Measurements from ENCODE around the gene SLC1A2. TPM values are rescaled to one million over a fixed set of nuclear protein-coding genes. Genes with fewer than 3 reads are reported as not detected.

SLC1A2 gene
- total RNA-seq, 4 donors from 2014 or later = 1.0 to 3.4 (median 2.0) TPM

DNA sequence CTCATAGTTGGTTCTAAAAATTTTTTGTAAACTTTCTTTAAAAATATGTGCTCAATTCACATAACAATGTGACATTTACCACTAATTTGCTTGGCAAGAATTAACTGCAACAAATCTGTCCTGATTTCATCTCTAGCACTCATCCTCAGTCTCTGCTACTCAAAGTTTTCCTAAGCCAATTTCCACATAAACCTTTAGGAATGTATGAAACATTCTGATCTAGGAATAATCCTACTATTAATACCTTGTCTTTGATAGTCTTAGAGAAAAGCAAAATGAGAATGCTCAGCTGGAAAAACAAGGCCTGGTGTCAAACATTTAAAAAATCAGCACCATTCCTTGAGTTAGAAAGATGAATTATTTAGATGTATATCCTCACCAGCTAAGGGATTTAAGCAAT is 166.1 kb downstream of the SLC1A2 start:
- Histone ChIP-seq H3K9me3 (no peaks in the 10 kb centered on the region), H3K36me3 (no peaks in the 10 kb centered on the region), H3K4me3 (no peak overlapping the region), H3K27ac (no peak overlapping the region), H3K27me3 (no peaks in the 10 kb centered on the region), H3K4me1 (peaks cover 7% of the 10 kb centered on the region)
- no peak for DNase-seq (ENCODE audit: low spot score in 2 of 2)
- TF ChIP-seq EP300 (IDR thresholded peaks at IDR 0.05) (no peak), POLR2AphosphoS5 (IDR thresholded peaks at IDR 0.05) (no peak), POLR2A (IDR thresholded peaks at IDR 0.05) (no peak)
- TF ChIP-seq, protein P1, sequence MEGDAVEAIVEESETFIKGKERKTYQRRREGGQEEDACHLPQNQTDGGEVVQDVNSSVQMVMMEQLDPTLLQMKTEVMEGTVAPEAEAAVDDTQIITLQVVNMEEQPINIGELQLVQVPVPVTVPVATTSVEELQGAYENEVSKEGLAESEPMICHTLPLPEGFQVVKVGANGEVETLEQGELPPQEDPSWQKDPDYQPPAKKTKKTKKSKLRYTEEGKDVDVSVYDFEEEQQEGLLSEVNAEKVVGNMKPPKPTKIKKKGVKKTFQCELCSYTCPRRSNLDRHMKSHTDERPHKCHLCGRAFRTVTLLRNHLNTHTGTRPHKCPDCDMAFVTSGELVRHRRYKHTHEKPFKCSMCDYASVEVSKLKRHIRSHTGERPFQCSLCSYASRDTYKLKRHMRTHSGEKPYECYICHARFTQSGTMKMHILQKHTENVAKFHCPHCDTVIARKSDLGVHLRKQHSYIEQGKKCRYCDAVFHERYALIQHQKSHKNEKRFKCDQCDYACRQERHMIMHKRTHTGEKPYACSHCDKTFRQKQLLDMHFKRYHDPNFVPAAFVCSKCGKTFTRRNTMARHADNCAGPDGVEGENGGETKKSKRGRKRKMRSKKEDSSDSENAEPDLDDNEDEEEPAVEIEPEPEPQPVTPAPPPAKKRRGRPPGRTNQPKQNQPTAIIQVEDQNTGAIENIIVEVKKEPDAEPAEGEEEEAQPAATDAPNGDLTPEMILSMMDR (IDR thresholded peaks at IDR 0.05) = no peak

DNA sequence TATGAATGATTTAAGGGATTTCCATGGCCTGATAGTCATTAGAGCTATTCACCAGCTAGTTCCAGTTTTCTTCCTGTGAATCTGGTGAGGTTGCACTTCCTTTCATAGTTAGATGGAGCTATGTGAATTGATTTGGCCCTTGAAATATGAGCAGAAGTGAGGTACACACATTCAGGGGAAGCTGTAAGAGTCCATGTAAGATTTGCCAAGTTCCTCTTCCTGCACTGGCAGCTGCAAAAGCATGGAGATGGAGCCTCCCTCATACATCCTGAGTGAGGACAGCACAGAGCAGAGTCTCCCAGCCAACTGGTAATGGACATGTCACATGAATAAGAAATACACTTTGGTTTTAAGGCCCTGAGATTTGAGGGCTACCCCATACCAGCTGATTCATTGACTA is 168.7 kb downstream of the SLC1A2 start:
- H3K9me3 ChIP-seq = no peaks in the 10 kb centered on the region
- no peak for DNase-seq (ENCODE audit: low spot score in 2 of 2)
- H3K4me3 ChIP-seq = no peak overlapping the region
- peaks cover 10% of the 10 kb centered on the region for H3K4me1 ChIP-seq
- H3K36me3 ChIP-seq = no peaks in the 10 kb centered on the region
- no peak overlapping the region for H3K27ac ChIP-seq
- H3K27me3 ChIP-seq = no peaks in the 10 kb centered on the region
- no peak for TF ChIP-seq POLR2AphosphoS5 (IDR thresholded peaks at IDR 0.05)
- TF ChIP-seq EP300 (IDR thresholded peaks at IDR 0.05) = no peak
- no peak for TF ChIP-seq POLR2A (IDR thresholded peaks at IDR 0.05)
- TF ChIP-seq, protein P1 (IDR thresholded peaks at IDR 0.05) = no peak

DNA sequence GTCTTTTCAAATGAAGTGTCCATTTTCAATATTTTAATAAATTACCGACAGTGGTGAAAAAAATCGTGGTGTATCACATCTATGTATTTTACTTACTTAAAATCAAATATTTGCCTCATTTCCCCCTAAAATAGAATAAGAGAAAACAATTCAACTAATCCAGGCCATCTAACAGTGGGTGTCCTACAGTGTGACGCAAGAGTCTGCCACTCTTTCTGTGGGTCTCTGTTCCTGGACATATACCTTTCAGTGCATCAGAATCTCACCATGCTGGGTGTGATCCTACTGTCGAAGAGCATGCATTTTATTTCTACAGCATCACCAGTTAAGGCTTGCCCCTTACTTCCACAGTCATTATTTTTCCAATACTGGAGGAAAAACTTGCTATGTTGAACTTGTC is 169.2 kb downstream of the SLC1A2 start:
- 90% methylated on average over 4 of the region's 4 CpGs for WGBS
- no peak for DNase-seq (ENCODE audit: low spot score in 2 of 2)
- no peak overlapping the region for H3K27ac ChIP-seq
- TF ChIP-seq POLR2AphosphoS5 (IDR thresholded peaks at IDR 0.05) (no peak), POLR2A (IDR thresholded peaks at IDR 0.05) (no peak)
- H3K4me3 ChIP-seq = no peak overlapping the region
- peaks cover 10% of the 10 kb centered on the region for H3K4me1 ChIP-seq
- H3K27me3 ChIP-seq = no peaks in the 10 kb centered on the region
- H3K36me3 ChIP-seq = no peaks in the 10 kb centered on the region
- no peaks in the 10 kb centered on the region for H3K9me3 ChIP-seq

DNA sequence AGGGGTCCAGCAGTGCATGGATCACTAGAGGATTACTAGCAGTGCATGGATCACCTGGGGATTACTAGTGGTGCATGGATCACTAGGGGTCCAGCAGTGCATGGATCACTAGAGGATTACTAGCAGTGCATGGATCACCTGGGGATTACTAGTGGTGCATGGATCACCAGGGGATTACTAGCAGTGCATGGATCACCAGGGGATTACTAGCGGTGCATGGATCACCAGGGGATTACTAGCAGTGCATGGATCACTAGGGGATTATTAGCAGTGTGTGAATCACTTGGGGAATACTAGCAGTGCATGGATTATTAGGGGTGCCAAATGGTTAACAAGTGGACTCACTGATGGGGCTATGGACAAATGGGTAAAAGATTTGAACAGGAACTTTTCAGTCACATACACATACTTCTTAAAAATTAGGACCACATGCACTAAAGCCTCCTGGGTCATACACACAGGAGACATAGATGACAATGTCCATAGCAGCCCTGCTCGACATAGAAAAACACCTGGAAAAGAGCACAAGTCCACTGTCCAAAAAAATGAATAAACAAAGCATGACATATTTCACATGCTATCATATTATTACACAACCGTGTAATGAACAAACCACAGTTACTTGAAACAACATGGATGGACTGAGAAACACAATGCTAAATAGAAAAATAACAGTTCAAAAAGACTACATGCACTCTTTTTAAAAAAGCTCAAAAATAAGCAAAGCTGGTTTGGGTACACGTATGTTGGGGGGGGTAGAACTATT is 170.6 kb downstream of the SLC1A2 start:
- Histone ChIP-seq H3K27ac (no peak overlapping the region), H3K36me3 (no peaks in the 10 kb centered on the region), H3K4me3 (no peak overlapping the region), H3K9me3 (no peaks in the 10 kb centered on the region), H3K27me3 (no peaks in the 10 kb centered on the region), H3K4me1 (peaks cover 10% of the 10 kb centered on the region)
- 52% methylated on average over 4 of the region's 4 CpGs for WGBS
- TF ChIP-seq, protein P1 (IDR thresholded peaks at IDR 0.05) = no peak
- no peak for TF ChIP-seq POLR2AphosphoS5 (IDR thresholded peaks at IDR 0.05)
- no peak for TF ChIP-seq EP300 (IDR thresholded peaks at IDR 0.05)
- no peak for TF ChIP-seq POLR2A (IDR thresholded peaks at IDR 0.05)
- no peak for DNase-seq (ENCODE audit: low spot score in 2 of 2)

DNA sequence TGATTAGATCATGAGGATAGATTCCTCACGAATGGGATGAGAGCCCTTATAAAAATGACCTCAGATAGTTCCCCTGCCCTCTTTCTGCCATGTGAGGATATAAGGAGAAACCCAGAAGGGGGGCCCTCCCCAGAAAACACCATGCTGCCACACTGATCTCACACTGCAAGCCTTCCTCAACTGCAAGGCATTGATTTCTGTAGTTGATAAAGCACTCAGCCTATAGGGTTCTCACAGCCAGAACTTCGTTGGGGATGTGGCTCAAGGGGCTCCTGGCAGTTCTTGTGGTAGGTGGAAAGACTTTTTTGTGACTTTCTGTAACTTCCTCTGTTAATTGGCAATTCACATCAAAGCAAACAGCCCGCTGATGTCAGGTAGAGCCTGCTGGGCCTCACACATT is 171.5 kb downstream of the SLC1A2 start:
- Histone ChIP-seq H3K27me3 (no peaks in the 10 kb centered on the region), H3K27ac (peak overlapping the region; percentile 54), H3K9me3 (no peaks in the 10 kb centered on the region), H3K4me1 (peaks cover 10% of the 10 kb centered on the region), H3K4me3 (no peak overlapping the region), H3K36me3 (no peaks in the 10 kb centered on the region)
- TF ChIP-seq POLR2AphosphoS5 (IDR thresholded peaks at IDR 0.05) = no peak
- TF ChIP-seq EP300 (IDR thresholded peaks at IDR 0.05) = no peak
- TF ChIP-seq, protein P1 (IDR thresholded peaks at IDR 0.05) = no peak
- no peak for TF ChIP-seq POLR2A (IDR thresholded peaks at IDR 0.05)
- WGBS = 84% methylated on average over 3 of the region's 3 CpGs
- no peak for DNase-seq (ENCODE audit: low spot score in 2 of 2)
